ENCODE measurements around the gene NPPA.

The NPPA gene

DNA sequence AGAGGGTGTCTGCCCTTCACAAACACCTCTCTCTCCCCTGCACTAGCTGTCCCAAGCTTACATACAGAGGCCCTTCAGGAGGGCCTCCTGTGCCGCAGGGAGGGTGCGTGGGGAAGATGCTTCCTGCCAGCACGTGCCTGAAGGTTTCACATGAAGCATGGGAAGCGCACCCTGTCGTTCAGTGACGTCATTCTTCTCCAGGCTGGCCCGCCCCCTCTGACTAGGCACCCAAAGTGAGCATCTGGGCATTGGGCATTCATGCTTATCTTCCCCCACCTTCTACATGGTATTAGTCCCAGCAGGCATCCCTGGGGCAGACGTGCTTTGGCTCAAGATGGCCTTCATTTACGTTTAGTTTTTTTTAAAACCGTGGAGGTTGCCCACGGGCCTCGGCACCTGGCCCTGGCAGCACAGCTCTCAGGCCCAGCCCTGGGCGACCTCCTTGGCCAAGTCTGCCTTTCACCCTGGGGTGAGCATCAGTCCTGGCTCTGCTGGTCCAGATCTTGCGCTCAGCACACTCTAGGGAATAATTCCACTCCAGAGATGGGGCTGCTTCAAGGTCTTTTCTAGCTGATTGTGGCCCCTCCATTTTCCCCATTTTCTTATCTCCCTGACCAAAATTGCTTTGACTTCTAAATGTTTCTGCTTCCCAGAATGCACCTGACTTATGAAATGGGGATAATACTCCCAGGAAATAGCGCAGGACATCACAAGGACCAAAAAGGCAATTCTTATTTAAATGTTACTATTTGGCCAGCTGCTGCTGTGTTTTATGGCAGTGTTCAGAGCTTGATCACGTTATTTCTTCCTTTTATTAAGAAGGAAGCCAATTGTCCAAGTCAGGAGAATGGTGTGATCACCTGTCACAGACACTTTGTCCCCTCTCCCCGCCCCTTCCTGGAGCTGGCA lies 6.1 kb downstream of the NPPA start:
- DNase-seq, result peak; percentile 11

DNA sequence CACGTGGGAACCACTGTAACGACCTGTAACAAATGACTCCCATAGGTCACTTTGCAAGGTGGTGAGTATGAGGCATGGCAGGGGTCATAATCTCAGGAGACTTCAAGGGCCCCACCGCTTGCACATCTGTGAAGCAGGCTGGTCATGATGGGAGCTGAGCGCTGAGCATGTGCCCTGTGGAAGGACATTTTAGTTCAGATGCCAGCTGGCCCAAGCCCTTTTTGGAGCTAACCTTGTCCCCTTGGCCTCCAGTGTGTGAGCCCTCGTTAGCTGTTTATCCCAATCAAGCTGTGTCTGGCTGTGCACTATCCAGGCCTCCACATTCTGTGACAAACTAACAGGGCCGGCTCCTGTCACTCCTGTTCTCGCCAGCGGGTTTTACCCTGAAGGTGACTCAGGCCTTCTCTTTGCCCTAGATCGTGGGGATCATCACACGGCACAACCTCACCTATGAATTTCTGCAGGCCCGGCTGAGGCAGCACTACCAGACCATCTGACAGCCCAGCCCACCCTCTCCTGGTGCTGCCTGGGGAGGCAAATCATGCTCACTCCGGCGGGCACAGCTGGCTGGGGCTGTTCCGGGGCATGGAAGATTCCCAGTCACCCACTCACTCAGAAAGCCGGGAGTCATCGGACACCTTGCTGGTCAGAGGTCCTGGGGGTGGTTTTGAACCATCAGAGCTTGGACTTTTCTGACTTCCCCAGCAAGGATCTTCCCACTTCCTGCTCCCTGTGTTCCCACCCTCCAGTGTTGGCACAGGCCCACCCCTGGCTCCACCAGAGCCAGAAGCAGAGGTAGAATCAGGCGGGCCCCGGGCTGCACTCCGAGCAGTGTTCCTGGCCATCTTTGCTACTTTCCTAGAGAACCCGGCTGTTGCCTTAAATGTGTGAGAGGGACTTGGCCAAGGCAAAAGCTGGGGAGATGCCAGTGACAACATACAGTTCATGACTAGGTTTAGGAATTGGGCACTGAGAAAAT lies 7.6 kb downstream of the NPPA start:
- no peak for DNase-seq

DNA sequence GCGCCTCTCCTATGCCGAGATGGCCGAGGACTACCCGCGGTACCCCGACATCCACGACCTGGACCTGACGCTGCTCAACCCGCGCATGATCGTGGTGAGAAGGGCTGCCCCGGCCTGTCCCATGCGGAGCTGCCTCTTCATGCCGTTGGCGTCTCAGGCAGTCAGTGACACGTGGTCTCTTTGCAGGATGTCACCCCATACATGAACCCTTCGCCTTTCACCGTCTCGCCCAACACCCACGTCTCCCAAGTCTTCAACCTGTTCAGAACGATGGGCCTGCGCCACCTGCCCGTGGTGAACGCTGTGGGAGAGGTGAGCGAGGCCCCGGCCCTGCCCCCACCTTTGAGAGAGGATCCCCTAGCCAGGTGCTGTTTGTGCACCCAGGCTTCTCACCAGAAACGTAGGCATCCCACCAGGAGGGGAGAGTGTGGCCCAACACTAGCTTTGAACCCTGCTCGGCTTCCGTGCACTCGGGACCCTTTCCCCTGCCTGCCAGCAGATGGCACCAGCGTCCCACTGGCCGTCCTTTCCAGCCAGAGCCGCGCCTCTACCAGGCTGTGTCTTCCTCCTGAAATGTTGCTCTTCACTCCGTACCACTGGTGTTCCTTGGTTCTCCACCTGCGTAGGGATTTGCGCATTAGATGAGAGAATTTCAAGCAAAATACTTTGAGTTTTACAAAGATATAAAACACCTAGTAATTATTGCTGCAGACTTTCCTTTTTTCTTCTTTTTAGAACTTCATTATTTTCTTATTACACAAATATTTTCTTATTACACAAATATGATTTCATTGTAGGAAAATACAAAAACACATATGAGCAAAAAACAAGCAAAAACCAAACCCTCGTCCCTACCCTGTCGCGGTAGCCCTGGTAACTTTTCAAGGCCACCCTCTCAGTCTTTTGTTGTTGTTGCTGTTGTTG lies 9.0 kb downstream of the NPPA start:
- DNase-seq, result peak; percentile 58

DNA sequence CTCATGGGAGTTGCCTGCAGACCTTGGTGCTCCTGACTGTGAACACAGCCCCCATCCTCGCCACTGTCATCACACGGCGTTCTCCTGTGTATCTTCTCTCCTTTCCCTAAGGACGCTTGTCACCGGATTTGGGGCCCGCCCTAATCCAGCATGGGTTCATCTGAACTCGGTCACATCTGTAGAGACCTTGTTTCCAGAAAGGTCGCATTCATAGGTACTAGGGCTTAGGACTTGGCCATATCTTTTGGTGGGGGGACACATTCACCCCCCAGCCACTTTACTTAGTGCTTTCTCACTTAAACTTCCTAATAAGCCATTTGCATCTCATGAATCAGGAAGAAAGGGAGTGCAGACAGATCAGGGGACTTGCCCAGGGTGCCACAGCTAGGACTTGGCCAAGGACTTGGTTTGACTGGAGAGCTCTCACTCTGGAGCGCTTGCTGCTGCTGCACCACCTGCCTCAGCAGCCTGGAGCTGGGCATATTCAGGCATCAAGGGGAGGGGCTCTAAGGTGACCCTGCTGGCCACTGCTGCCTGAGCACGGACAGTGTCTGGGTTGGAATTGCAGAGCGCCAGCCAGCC lies 9.7 kb downstream of the NPPA start:
- DNase-seq, result no peak

DNA sequence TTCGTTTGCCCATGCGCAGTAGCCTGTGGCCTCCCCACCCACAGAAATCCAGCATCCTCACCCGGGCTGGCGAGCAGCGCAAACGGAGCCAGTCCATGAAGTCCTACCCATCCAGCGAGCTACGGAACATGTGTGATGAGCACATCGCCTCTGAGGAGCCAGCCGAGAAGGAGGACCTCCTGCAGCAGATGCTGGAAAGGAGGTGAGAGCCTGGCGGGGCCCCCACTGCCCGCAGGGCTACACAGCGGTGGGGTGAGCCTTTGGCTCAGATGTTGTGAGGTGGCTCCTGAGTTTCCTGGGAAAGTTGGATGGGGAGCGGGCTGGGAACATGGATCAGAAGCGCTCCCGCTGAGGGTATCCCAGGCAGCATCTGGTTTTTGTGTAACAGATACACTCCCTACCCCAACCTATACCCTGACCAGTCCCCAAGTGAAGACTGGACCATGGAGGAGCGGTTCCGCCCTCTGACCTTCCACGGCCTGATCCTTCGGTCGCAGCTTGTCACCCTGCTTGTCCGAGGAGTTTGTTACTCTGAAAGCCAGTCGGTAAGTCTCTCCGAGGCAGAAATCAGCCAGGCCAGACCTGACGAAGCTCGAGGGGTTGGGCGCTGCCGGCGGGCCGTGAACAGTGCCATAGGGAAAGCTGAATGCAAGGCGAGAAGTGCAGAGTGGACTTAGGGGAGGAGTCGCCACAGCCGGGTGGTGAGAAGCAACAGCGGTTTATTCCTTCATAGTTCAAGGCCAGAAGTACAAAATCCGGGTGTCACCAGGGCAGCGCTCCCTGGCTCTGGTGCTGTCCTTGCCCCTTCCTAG lies 10.4 kb downstream of the NPPA start:
- DNase-seq, result no peak

DNA sequence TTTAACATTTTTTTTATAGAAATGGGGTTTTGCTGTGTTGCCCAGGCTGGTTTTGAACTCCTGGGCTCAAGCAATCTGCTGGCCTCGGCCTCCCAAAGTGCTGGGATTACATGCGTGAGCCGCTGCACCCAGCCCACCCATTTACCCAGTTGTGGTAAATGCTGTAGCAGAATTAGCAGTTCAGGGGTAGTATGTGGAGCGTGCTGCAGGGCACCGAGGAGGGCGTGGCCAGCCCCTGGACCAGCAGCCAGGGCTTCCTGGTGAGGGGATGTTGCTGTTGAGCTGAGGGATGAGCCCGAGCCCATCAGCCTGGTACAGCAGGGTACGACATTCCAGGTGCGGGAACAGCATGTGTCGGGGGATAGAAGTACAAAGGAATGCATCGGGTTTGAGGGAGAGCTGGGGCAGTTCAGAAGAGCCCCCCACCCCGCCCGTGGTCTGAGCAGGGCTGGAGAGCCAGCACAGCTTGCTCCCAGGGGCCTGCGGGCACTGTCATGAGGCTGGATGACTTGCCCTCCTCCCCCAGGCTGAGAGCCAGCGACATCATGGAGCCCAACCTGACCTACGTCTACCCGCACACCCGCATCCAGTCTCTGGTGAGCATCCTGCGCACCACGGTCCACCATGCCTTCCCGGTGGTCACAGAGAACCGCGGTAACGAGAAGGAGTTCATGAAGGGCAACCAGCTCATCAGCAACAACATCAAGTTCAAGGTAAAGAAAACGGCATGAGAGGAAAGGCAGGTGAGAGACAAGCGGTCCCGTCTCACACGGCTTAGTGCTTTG lies 11.9 kb downstream of the NPPA start:
- DNase-seq, result no peak

DNA sequence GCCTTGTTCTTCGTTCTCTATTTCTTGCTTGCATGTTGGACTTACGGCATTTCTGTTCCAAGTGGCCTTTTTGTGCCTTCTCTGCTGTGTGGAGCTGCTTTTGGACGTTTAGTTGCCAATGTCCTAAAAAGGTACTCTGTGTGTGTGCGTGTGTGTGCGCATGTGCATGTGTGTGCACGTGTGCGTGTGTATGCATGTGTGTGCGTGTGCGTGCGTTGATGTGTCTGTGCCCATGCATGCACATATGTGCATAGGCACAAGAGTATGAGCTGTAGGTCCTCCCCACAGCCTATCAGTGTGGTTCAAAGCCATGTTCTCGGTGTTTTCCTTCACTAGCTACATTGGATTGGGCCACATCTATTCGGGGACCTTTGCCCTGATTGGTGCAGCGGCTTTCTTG lies 13.7 kb downstream of the NPPA start:
- no peak for DNase-seq

DNA sequence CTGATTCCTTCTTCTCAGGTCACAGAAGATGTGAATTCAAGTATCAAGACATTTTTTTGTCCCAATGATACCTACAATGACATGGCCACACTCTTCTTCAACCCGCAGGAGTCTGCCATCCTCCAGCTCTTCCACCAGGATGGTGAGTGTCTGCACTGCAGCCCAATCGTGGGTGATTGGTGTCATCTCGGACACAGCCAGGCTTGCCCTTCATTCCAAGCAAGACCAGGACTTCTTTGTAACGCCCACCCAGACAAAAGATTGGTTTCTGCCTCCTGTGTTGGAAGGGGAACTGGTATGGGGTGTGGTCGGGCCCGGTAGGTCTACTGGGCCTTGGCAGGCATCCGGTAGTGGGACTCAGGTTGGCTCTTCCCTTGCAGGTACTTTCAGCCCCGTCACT lies 14.1 kb downstream of the NPPA start:
- no peak for DNase-seq

DNA sequence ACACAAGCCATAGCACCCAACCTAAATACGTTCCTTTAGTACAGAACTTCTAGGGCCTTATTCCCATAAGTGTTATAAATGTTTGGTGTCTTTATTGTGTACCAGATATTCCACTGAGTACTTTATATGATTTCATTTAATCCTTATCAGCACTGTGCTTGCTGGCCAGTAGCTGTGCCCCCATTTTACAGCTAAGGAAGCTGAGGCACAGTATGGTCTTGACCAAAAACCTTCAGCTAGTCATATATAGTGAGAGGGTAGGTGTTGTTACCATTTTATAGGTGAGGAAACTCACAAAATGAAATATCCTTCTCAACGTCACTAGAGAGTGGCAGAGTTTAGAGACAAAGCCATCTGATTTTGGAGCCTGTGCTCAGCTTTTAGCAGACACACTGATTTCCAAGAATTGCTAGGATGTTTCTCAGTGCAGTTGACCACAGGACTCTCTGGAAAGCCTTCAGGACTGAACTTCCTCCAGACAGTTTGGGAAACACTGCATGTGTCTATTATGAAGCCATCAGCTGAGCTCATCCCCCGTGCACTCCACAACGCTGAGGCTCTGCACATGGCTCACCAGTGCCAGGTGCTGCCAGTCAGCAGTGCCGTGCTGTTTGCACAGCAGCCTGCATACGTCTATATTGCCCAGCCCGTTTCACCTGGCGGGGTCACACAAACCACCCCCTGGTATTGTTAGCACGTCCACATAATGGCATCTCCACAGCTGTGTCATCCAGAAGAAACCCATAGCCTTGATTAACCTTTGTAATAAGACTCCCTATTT lies 15.4 kb downstream of the NPPA start:
- peak; percentile 92 for DNase-seq

DNA sequence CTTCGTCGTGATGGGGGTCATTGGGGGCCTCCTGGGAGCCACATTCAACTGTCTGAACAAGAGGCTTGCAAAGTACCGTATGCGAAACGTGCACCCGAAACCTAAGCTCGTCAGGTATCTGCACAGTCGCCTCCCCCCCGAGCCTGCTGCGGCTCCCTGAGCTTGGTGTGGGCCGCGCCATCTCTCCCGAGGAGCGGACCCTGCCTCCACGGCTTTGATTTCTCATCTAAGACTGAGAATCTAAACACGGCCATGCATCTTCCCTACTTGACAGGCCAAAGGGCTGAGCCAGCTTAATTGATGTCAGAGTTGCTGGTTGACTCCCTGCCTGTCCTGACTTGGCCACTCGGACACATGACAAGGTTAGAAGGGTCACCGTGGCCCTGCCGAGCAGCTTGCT lies 19.1 kb downstream of the NPPA start:
- DNase-seq, result no peak

DNA sequence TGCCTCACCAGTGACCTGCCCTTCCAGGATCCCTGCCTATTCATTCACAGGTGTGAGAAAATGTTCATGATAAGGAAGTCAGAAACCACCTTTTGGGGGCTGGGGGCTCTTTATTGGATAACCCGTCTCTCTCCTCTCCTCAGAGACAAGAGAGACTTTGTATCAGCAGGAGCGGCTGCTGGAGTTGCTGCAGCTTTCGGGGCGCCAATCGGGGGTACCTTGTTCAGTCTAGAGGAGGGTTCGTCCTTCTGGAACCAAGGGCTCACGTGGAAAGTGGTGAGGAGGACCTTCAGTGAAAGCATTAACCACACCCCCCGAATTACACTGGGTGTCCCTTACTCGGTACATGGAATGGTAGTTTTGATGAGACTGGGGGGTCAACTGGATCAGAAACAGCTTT lies 20.6 kb downstream of the NPPA start:
- DNase-seq, result no peak

DNA sequence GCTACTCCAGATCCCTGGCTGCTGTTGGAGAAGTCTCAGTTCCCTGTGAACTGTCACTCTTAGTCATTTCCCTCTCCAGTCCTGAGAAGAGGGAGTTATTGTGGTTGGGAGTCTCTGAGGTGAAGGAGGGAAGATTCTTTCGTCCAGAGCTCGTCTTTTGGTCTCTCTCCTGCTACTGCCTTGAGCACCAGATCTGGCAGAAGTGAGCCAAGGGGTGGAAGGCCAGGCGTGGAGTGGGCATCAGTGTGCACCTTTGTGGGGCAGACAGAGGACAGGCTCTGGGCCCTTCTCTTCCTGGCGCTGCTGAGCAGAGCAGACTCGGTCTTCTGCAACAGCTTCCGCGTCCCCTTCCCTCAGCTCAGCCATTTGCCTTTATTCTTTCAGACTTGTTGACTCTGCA lies 22.5 kb downstream of the NPPA start:
- no peak for DNase-seq

DNA sequence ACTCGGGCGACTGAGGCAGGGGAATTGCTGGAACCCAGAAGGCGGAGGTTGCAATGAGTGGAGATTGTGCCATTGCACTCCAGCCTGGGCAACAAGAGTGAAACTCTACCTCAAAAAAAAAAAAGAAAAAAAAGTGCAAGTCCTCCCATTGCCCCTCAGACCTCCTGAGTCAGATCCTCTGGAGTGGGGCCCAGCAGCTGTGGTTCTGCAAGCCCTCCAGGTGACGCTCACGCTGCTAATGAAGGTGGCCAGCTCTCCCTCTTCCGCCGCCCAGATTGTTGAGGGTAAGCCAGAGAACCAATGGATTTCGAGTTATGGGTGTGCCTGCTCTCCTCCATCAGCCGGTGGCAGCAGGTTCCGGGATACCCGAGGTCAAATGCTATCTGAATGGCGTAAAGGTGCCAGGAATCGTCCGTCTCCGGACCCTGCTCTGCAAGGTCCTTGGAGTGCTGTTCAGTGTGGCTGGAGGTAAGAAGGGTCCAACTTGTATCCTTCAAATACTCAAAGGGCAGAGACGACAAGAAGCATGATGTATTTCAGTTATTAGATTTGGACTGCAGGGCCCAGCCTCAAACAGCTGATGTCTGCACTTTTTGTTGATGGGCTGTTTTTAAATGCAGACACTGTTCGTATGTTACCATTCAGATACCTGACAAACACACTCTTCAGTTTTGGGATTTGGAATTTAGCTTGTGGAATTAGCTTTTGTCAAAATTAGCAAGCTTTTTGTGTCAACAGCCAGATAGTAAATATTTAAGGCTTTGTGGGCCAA lies 24.0 kb downstream of the NPPA start:
- no peak for DNase-seq

DNA sequence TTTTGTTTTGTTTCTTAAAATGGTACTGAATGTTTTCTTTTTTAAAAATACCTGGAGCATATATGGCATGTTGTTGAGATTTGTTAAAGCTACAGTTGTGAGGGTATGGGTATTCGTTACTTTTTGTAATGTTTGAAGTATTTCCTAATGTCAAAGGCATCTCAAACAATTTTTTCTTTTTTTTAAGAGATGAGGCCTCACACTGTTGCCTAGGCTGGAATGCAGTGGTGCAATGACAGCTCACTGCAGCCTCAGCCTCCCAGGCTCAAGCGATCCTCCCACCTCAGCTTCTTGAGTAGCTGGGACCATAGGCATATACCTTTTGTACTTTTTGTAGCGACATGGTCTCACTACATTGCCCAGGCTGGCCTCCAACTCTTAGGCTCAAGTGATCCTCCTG lies 25.5 kb downstream of the NPPA start:
- no peak for DNase-seq

DNA sequence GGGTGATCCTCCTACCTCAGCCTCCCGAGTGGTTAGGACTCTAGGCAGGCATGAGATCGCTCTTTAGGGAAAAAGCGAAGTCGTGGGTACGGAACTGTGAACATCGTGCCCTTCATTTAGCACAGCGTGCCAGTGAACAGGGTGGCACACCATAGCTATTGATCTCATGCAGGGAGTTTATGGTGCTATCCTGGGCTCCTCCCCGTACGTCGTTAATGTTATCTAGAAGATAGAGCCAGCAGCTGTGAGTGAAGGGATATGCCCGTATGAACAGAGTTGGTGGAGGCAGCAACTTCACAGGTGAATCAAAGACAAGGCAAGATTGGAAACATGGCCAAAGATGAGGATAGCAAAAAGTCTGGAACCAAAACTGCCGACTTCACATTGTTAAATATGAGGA lies 30.4 kb downstream of the NPPA start:
- DNase-seq, result no peak

DNA sequence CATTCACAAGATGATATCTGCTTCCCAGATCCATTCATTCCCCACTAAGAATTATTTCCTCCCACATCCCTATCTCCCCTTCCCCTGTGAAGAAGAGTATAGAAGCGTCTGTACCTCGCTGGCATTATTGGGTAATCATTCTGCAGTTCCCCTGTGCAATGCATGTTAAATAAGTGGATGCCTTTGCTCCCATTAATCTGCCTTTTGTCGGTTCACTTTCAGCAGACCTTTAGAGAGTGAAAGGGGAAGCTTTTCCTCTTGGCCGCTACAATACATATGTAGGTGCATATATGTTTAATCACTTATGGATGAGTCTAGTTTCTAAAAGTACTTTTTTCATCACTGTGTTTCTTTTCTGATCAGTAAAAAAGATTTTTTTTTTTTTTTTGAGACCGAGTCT lies 34.6 kb downstream of the NPPA start:
- no peak for DNase-seq

DNA sequence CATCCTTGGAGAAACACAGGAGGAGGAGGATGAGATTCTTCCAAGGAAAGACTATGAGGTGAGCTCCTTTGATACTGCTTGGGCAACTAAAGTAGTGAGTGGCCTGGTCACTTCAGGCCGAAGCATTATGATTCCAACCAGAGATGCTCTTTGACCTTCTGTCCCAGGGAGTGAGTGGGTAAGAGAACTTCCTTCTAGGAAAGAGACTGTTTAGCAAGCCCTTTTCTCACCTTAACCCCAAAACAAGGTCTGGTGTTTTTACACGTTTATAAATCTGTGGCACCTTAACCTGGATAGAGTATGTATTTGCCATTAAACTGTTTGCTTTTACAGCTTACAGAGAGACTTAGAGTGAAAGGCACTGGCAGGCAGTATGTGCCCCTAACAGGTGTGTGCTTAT lies 40.5 kb downstream of the NPPA start:
- no peak for DNase-seq

DNA sequence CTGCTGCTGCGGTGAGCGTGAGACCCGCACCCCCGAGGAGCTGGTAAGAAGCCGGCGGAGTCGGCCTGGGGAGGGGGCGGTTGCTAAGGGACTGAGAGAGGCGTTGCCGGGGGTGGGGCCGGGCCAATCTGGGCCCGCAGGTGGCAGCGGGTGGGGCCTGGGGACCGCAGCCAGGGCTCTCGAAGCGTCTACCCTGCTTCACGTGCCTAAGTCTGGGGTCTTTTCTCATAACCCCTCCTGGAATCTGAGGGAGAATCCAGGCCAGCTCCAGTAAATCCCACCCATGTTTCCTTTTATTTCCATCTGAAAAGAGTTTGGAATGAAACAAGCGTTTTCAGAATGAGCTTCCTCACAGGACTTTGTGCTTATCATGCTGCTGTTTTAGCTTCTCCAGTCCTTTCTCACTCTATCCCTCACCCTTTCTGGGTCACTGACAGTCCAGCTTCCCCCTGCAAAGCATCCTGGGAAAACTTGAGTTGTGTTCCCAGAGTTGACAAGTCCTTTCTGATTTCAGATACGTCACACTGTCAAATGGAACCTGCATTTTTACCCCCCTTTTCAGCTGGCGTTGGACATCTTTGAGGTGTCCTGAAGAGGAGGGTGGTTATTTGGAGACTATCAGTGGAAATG lies 41.2 kb downstream of the NPPA start:
- DNase-seq, result peak; percentile 31
